ENCODE data around the gene SSR4. TPM values are rescaled to one million over a fixed set of nuclear protein-coding genes. Genes with fewer than 3 reads are reported as not detected.

SSR4 gene
- polyA plus RNA-seq, 1 experiment: 598 TPM

DNA sequence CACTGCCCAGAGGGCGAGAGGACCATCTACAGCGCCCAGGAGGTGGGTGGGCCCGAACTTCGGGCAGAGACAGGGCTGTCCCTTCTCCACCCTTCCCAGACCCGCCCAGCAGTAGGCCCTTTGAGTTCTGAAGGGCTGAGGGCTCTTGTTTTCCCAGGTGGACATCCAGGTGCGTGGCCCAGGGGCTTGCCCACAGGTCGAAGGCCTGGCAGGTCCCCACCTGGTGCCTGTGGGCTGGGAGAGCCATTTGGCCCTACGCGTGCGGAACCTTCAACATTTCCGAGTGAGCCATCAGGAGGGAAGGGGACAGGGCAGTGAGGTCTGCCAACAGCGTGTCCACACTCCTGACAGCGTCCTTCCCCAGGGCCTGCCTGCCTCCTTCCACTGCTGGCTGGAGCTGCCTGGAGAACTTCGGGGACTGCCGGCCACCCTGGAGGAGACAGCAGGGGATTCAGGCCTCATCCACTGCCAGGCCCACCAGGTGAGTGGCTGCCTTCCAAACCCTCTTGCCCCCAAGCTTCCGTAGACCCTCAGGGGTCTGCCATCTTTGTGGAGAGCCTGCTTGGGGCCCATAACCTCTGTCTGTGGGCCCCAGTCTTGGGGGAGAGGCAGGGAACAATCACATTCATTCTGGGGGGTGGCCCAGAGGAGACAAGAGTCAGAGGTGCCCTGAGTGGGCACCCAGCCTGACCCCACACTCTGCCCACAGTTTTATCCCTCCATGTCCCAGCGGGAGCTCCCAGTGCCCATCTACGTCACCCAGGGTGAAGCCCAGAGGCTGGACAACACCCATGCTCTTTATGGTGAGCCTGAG, 23.7 kb upstream of the SSR4 start:
- no peak for DNase-seq (ENCODE audit: low read depth)

DNA sequence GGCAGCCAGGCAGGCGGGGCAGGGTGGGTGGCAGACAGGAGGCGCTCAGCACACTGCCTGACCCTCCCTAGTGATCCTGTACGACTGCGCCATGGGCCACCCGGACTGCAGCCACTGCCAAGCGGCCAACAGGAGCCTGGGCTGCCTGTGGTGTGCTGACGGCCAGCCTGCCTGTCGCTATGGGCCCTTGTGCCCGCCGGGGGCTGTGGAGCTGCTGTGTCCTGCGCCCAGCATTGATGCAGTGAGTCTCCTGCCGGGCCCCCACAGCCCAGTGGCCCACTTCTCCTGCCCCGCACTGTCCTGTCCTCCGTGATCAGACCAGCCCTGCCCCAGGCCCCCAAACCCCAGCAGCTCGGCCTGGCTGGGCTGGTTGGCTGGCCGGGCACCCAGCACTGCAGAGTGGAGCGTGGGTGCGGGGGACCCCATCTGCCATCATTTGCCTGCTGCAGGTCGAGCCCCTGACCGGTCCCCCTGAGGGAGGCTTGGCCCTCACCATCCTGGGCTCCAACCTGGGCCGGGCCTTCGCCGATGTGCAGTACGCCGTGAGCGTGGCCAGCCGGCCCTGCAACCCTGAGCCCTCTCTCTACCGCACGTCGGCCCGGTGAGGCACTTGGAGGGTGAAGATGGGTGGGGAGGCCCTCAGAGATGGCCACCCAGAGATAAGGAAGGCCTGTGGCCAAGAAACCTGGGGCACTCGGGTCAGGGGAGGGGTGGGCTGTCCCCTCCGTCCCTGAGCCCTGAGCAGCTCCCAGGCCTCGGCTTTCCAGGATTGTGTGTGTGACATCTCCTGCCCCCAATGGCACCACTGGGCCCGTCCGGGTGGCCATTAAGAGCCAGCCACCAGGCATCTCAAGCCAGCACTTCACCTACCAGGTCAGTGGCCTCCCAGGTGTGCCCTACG, 22.8 kb upstream of the SSR4 start:
- H3K27me3 ChIP-seq (ENCODE audit: control insufficient read depth, insufficient read depth, low read length): no peaks in the 10 kb centered on the region
- ChIA-PET POLR2A (no interaction called here), CTCF (no interaction called here)
- no peak for DNase-seq (ENCODE audit: low read depth)
- H3K4me3 ChIP-seq (ENCODE audit: low read depth, low read length): no peak overlapping the region
- TF ChIP-seq, protein P1, sequence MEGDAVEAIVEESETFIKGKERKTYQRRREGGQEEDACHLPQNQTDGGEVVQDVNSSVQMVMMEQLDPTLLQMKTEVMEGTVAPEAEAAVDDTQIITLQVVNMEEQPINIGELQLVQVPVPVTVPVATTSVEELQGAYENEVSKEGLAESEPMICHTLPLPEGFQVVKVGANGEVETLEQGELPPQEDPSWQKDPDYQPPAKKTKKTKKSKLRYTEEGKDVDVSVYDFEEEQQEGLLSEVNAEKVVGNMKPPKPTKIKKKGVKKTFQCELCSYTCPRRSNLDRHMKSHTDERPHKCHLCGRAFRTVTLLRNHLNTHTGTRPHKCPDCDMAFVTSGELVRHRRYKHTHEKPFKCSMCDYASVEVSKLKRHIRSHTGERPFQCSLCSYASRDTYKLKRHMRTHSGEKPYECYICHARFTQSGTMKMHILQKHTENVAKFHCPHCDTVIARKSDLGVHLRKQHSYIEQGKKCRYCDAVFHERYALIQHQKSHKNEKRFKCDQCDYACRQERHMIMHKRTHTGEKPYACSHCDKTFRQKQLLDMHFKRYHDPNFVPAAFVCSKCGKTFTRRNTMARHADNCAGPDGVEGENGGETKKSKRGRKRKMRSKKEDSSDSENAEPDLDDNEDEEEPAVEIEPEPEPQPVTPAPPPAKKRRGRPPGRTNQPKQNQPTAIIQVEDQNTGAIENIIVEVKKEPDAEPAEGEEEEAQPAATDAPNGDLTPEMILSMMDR (IDR thresholded peaks at IDR 0.05; ENCODE audit: insufficient read depth, low read depth, low read length): no peak
- H3K36me3 ChIP-seq (ENCODE audit: control insufficient read depth, insufficient read depth, low read length): no peaks in the 10 kb centered on the region; the same call in 1 of the 2 replicates

More for the DNA sequence above, 23.7 kb upstream of the SSR4 start:
- no peak overlapping the region for H3K4me3 ChIP-seq (ENCODE audit: low read depth, low read length)
- H3K27me3 ChIP-seq (ENCODE audit: control insufficient read depth, insufficient read depth, low read length): no peaks in the 10 kb centered on the region
- ChIA-PET POLR2A (no interaction called here), CTCF (no interaction called here)
- no peaks in the 10 kb centered on the region; the same call in 1 of the 2 replicates for H3K36me3 ChIP-seq (ENCODE audit: control insufficient read depth, insufficient read depth, low read length)
- TF ChIP-seq, protein P1 (IDR thresholded peaks at IDR 0.05; ENCODE audit: insufficient read depth, low read depth, low read length): no peak

DNA sequence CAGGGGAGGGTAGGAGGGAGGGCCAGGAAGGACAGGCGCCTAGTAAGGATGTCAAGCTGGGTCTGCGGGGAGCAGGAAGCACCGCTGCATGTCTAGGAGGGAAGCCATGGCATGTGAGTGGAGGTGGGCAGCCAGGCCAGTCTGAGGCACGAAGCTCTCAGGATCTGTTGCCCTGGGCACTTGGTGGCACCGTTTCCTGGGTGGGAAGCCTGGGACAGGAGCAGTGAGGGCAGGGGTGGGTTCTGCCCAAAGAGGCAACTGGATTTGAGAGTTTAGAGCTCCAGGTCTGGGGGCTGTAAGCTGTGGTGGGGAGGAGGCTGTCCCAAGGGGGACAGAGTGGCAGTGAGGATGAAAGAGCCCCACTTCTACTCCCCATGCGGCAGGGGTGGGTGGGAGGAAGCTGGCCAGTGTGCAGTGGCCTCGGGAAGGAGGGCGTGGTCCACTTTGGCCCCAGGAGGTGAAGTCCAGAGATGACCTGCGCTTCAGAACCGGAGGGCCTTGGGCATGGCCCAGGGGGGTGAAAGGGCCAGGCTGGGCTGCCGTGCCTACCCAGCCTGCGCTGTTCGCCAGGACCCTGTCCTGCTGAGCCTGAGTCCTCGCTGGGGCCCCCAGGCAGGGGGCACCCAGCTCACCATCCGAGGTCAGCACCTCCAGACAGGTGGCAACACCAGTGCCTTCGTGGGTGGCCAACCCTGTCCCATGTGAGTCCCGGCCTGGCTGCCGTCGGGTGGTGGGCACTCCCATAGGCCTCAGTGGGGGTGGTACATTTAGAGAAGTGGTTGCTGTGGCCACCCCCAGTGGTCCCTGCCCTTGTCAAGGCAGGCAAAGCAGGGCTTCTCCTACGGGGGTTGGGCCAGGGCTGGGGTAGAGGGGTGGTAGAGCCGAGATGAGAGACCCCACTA, 21.9 kb upstream of the SSR4 start:
- DNase-seq (ENCODE audit: low read depth): no peak
- ChIA-PET CTCF (no interaction called here), POLR2A (no interaction called here)
- no peaks in the 10 kb centered on the region; the same call in 1 of the 2 replicates for H3K36me3 ChIP-seq (ENCODE audit: control insufficient read depth, insufficient read depth, low read length)
- H3K27me3 ChIP-seq (ENCODE audit: control insufficient read depth, insufficient read depth, low read length): no peaks in the 10 kb centered on the region
- no peak overlapping the region for H3K4me3 ChIP-seq (ENCODE audit: low read depth, low read length)
- TF ChIP-seq, protein P1 (IDR thresholded peaks at IDR 0.05; ENCODE audit: insufficient read depth, low read depth, low read length): no peak

DNA sequence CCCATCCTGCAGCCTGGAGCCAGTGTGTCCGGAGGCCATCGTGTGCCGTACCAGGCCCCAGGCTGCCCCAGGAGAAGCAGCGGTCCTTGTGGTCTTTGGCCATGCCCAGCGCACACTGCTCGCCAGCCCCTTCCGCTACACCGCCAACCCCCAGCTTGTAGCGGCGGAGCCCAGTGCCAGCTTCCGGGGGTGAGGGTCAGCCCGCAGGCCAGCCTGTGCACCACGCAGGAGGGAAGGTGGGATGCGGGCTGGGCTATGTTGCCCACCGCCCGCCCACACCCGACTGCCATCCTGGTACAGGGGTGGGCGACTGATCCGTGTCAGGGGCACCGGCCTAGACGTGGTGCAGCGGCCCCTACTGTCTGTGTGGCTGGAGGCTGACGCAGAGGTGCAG, 21.3 kb upstream of the SSR4 start:
- TF ChIP-seq, protein P1 (IDR thresholded peaks at IDR 0.05; ENCODE audit: insufficient read depth, low read depth, low read length): no peak
- Histone ChIP-seq H3K27me3 (ENCODE audit: control insufficient read depth, insufficient read depth, low read length) (no peaks in the 10 kb centered on the region), H3K4me3 (ENCODE audit: low read depth, low read length) (no peak overlapping the region), H3K36me3 (ENCODE audit: control insufficient read depth, insufficient read depth, low read length) (no peaks in the 10 kb centered on the region; the same call in 1 of the 2 replicates)
- ChIA-PET POLR2A (no interaction called here), CTCF (no interaction called here)
- no peak for DNase-seq (ENCODE audit: low read depth)

All from BJ (cell line).